Subcutaneous preadipocyte (primary cell): ENCODE results near the gene SEMA3E. TPM values are rescaled to one million over a fixed set of nuclear protein-coding genes. Genes with fewer than 3 reads are reported as not detected.

Source experiments
- small RNA-seq: library from RNA; depleted of rRNA; stranded (forward); fragments of <200 nt; gene quantifications from one replicate; pipeline ENCODE3, GENCODE V24; 2012
- total RNA-seq: library from RNA; depleted of rRNA; stranded (reverse); fragments of >200 nt; gene quantifications from 2 replicates; pipeline ENCODE4 v1.2.3, GENCODE V29; 2012

Gene SEMA3E
- 1.5 and 2.3 TPM in 2 replicates for total RNA-seq

GRCh38 chr7:83648464-83649241 is at the start of gene SEMA3E:
SEMA3E (minus strand) TSS chr7:83649139.

Small RNAs within 50 kb of the gene (small RNA-seq; reads per million reads assigned to genes)
- gene AC079987.1 = not detected
